Measurements from ENCODE around the gene FDX1. TPM values are rescaled to one million over a fixed set of nuclear protein-coding genes. Genes with fewer than 3 reads are reported as not detected.
"Not testable (repeated sequence)": the region's sequence is repeated elsewhere in the genome, so short reads cannot be mapped to it uniquely, and the experiment has no call there.

FDX1 gene
- total RNA-seq, 1 experiment from 2014 or later, result 29.9 TPM

GRCh38 chr11:110415081-110415480 lies 14.7 kb upstream of the FDX1 start:
- H3K36me3 ChIP-seq (ENCODE audit: control insufficient read depth, insufficient read depth, low read length), result no peaks in the 10 kb centered on the region
- ChIA-PET POLR2A (no interaction called here), CTCF (interaction anchor here (1.5 kb wide), 1 partner anchor 18 kb away, joined by 7 read pairs; no protein-coding TSS in a partner anchor)
- Mint-ChIP-seq H3K27ac (ENCODE audit: unreplicated experiment) (no peak overlapping the region), H3K9me3 (ENCODE audit: unreplicated experiment) (peaks cover 1% of the 10 kb centered on the region), H3K4me3 (ENCODE audit: unreplicated experiment) (no peak overlapping the region), H3K4me1 (ENCODE audit: low read depth, unreplicated experiment) (no peaks in the 10 kb centered on the region), H3K36me3 (ENCODE audit: insufficient read depth, unreplicated experiment) (no peaks in the 10 kb centered on the region), H3K27me3 (ENCODE audit: insufficient read depth, unreplicated experiment) (no peaks in the 10 kb centered on the region)
- no TSS peak for BruUV-seq (replicated peaks)
- intact Hi-C loops (cut with micrococcal nuclease; ENCODE audit: unreplicated experiment), result no loop called here
- H3K4me3 ChIP-seq (ENCODE audit: low read depth, low read length), result no peak overlapping the region
- TF ChIP-seq CTCF (IDR thresholded peaks at IDR 0.05; ENCODE audit: insufficient read depth in 1 of 2, low read depth in 1 of 2, low read length in 1 of 2, severe bottlenecking in 1 of 2, unreplicated experiment in 1 of 2), result no peak
- H3K9me3 ChIP-seq, result 0 out of 2 replicates have a peak, but pooled peaks cover 3% of the 10 kb centered on the region
- DNase-seq, result no peak
- H3K4me1 ChIP-seq, result peaks cover 4% of the 10 kb centered on the region; the same call in 1 of the 2 replicates
- no peaks in the 10 kb centered on the region for H3K27me3 ChIP-seq (replicated peaks; ENCODE audit: control insufficient read depth, insufficient read depth, low read length)

- H3K4me1 ChIP-seq; H3K4me1 Mint-ChIP-seq (ENCODE audit: low read depth, unreplicated experiment); H3K4me3 ChIP-seq (ENCODE audit: low read depth, low read length); H3K4me3 Mint-ChIP-seq (ENCODE audit: unreplicated experiment); H3K36me3 ChIP-seq (ENCODE audit: control insufficient read depth, insufficient read depth, low read length); BruUV-seq (replicated peaks); H3K27ac Mint-ChIP-seq (ENCODE audit: unreplicated experiment); DNase-seq; H3K27me3 ChIP-seq (replicated peaks; ENCODE audit: control insufficient read depth, insufficient read depth, low read length); intact Hi-C loops (cut with micrococcal nuclease; ENCODE audit: unreplicated experiment); H3K36me3 Mint-ChIP-seq (ENCODE audit: insufficient read depth, unreplicated experiment); POLR2A ChIA-PET; H3K27me3 Mint-ChIP-seq (ENCODE audit: insufficient read depth, unreplicated experiment): not testable (repeated sequence)
- CTCF ChIA-PET, result interaction anchor here (0.6 kb wide), 1 partner anchor 805 kb away, joined by 4 read pairs; no protein-coding TSS in a partner anchor
- H3K9me3 Mint-ChIP-seq (ENCODE audit: unreplicated experiment), result peaks cover 37% of the 10 kb centered on the region
- peaks cover 22% of the 10 kb centered on the region; the same call in 1 of the 2 replicates for H3K9me3 ChIP-seq
Observed at GRCh38 chr11:110421658-110422057, 8.1 kb upstream of the FDX1 start.

- Histone ChIP-seq H3K27me3 (replicated peaks; ENCODE audit: control insufficient read depth, insufficient read depth, low read length) (no peaks in the 10 kb centered on the region), H3K4me1 (peaks cover 9% of the 10 kb centered on the region; the same call in 1 of the 2 replicates), H3K9me3 (peaks cover 22% of the 10 kb centered on the region; the same call in 1 of the 2 replicates), H3K36me3 (ENCODE audit: control insufficient read depth, insufficient read depth, low read length) (no peaks in the 10 kb centered on the region), H3K4me3 (ENCODE audit: low read depth, low read length) (no peak overlapping the region)
- TF ChIP-seq CTCF (IDR thresholded peaks at IDR 0.05; ENCODE audit: insufficient read depth in 1 of 2, low read depth in 1 of 2, low read length in 1 of 2, severe bottlenecking in 1 of 2, unreplicated experiment in 1 of 2), result no peak
- BruUV-seq (replicated peaks), result no TSS peak
- intact Hi-C loops (cut with micrococcal nuclease; ENCODE audit: unreplicated experiment), result no loop called here
- Mint-ChIP-seq H3K9me3 (ENCODE audit: unreplicated experiment) (peaks cover 37% of the 10 kb centered on the region), H3K4me1 (ENCODE audit: low read depth, unreplicated experiment) (peaks cover 12% of the 10 kb centered on the region), H3K36me3 (ENCODE audit: insufficient read depth, unreplicated experiment) (no peaks in the 10 kb centered on the region), H3K4me3 (ENCODE audit: unreplicated experiment) (no peak overlapping the region), H3K27ac (ENCODE audit: unreplicated experiment) (no peak overlapping the region), H3K27me3 (ENCODE audit: insufficient read depth, unreplicated experiment) (no peaks in the 10 kb centered on the region)
- ChIA-PET POLR2A (no interaction called here), CTCF (no interaction called here)
- DNase-seq, result no peak
Observed at GRCh38 chr11:110422306-110422905, 7.3 kb upstream of the FDX1 start.

Measured in Caco-2 (cell line).